Mammary epithelial cell (primary cell): ENCODE data around the gene HLA-DOB.

ENCODE experiments used
- EZH2 ChIP-seq: IDR thresholded peaks from 2 replicates; pipeline ENCODE4 v1.6.1; 2012; ENCODE audit warnings: low read length, inconsistent platforms, borderline replicate concordance
- TF ChIP-seq, protein P1 (sequence below), 2 donors: IDR thresholded peaks in 1 of 2; conservative IDR thresholded peaks in 1 of 2; 2 replicates each; pipeline ENCODE4 v1.5.1; 2011 to 2012; ENCODE audit warnings: inconsistent platforms in 2 of 2, low read length in 2 of 2, mild to moderate bottlenecking in 2 of 2, control low read depth in 1 of 2, low read depth in 1 of 2; ENCODE audit not compliant: insufficient read depth in 1 of 2; ENCODE audit errors: extremely low read depth in 1 of 2

DNA sequence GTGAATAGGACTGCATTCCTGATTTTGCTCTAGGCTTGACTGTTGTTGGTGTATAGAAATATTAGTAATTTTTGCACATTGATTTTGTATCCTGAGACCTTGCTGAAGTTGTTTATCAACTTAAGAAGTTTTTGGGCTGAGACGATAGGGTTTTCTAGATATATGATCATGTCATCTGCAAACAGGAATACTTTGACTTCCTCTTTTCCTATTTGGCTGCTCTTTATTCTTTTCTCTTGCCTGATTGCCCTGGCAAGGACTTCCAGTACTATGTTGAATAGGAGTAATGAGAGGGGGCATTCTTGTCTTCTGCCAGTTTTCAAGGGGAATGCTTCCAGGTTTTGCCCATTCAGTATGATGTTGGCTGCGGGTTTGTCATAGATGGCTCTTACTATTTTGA, 13.4 kb downstream of the HLA-DOB start:
- TF ChIP-seq, protein P1, sequence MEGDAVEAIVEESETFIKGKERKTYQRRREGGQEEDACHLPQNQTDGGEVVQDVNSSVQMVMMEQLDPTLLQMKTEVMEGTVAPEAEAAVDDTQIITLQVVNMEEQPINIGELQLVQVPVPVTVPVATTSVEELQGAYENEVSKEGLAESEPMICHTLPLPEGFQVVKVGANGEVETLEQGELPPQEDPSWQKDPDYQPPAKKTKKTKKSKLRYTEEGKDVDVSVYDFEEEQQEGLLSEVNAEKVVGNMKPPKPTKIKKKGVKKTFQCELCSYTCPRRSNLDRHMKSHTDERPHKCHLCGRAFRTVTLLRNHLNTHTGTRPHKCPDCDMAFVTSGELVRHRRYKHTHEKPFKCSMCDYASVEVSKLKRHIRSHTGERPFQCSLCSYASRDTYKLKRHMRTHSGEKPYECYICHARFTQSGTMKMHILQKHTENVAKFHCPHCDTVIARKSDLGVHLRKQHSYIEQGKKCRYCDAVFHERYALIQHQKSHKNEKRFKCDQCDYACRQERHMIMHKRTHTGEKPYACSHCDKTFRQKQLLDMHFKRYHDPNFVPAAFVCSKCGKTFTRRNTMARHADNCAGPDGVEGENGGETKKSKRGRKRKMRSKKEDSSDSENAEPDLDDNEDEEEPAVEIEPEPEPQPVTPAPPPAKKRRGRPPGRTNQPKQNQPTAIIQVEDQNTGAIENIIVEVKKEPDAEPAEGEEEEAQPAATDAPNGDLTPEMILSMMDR (conservative IDR thresholded peaks at IDR 0.05 in 1 of 2, IDR thresholded peaks at IDR 0.05 in 1 of 2; ENCODE audit: extremely low read depth in 1 of 2, insufficient read depth in 1 of 2, low read depth in 1 of 2, low read length in 2 of 2) = no peak
- no peak for TF ChIP-seq EZH2
